Measurements from ENCODE around the gene FBH1.
"Not testable (repeated sequence)": the region's sequence is repeated elsewhere in the genome, so short reads cannot be mapped to it uniquely, and the experiment has no call there.

The FBH1 gene

DNA sequence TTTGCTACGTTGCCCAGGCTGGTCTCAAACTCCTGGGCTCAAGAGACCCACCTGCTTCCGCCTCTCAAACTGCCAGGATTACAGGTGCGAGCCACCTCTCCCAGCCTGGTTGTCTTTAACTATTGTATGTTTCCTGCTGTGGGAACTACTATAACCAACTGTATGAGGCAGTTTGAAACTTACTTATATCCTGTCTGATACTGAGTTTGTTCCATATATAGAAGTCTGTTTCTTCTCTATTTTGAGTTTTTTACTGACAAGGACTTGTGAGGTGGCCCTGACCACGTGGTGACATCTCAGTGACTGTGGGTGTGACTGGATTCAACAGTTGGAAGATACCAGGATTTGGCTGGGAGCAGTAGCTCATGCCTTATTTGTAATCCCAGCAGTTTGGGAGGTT, 14.2 kb downstream of the FBH1 start:
- no peak for DNase-seq (ENCODE audit: low read depth)

DNA sequence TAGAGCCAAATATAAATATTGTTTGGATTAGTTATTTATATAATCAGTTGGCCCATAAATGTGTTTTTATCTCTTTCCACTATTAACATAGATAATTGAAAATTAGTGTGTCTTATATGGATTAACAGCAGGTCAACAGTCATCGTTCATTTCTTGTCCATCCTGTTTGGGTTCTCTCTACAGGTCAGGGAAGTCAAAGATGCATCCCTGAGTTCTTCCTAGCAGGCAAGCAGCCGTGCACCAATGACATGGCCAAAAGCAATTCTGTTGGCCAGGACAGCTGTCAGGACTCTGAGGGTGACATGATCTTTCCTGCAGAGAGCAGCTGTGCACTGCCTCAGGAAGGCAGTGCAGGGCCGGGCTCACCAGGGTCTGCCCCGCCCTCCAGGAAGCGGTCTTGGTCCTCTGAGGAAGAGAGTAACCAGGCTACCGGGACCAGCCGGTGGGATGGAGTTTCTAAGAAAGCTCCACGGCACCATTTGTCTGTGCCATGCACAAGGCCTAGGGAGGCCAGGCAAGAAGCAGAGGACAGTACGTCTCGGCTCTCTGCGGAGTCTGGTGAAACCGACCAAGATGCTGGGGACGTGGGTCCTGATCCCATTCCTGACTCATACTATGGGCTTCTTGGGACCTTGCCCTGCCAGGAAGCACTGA, 15.9 kb downstream of the FBH1 start:
- DNase-seq (ENCODE audit: low read depth), result no peak

DNA sequence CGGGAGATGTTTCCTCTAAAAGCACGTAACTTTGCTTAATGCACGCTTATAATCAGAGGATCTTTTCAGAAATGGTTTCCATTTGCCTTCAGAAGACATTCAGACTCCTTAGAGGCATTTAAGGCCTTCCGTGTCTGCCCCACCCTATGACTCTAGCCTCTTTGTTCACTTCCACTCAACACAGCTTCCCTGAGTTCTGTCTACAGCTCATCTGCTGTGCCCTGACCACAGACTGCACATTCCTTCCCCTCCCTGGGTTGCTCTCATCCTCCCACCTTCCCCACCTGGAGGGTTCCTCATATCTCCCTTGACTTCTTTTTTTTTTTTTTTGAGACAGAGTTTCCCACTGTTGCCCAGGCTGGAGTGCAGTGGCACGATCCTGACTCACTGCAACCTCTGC, 16.6 kb downstream of the FBH1 start:
- no peak for DNase-seq (ENCODE audit: low read depth)

DNA sequence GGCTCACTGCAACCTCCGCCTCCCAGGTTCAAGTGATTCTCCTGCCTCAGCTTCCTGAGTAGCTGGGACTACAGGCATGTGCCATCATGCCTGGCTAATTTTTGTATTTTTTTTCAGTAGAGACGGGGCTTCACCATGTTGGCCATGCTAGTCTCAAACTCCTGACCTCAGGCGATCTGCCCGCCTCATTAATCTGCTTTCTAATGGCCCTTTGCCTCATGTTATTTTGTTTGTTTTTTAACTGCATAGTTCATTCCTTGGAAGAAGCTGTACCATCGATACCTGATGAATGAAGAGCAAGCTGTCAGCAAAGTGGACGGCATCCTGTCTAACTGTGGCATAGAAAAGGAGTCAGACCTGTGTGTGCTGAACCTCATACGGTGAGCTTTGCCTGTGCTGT, 18.6 kb downstream of the FBH1 start:
- not testable (repeated sequence) for DNase-seq (ENCODE audit: low read depth)

- no peak for DNase-seq (ENCODE audit: low read depth)
Measured at GRCh38 chr10:5910323-5911100, 20.5 kb downstream of the FBH1 start.

- no peak for DNase-seq (ENCODE audit: low read depth)
Measured at GRCh38 chr10:5911670-5912069, 21.6 kb downstream of the FBH1 start.

GRCh38 chr10:5913736-5914135, 23.7 kb downstream of the FBH1 start:
- DNase-seq (ENCODE audit: low read depth), result no peak

GRCh38 chr10:5915451-5915850, 25.4 kb downstream of the FBH1 start:
- DNase-seq (ENCODE audit: low read depth), result no peak

DNA sequence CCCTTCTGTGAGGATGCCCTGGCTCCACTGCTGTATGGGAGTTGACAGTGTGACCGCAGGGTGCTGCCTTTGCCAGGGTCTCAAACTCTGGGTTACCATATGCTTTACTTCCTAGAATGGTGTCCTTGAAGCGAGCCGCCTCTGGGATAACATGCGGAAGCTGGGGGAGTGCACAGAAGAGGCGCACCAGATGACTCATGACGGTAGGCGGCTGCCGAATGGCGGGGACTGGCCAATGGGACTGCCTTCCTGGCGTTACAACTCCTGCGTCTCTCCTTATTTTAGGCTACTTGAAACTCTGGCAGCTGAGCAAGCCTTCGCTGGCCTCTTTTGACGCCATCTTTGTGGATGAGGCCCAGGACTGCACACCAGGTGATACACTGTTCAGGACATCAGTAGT, 27.3 kb downstream of the FBH1 start:
- no peak for DNase-seq (ENCODE audit: low read depth)

DNA sequence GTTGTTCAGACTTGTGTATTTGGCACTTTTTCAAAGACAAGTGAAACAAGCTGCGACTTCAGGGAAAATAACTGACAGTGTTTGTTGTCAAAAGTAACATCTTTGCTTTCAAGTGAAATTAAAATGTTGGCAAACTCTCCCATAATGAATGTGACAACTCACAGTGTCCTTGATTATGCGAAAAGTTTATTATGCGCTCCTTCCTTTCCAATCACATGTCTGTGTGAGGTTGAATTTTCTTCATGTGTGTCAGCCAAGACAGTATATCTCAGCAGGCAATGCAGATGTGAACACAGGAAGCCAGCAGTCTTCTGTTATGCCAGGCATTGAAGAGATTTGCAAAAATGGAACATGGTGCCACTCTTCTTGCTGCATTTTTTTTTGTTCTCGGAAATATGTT, 28.7 kb downstream of the FBH1 start:
- DNase-seq (ENCODE audit: low read depth), result no peak

DNA sequence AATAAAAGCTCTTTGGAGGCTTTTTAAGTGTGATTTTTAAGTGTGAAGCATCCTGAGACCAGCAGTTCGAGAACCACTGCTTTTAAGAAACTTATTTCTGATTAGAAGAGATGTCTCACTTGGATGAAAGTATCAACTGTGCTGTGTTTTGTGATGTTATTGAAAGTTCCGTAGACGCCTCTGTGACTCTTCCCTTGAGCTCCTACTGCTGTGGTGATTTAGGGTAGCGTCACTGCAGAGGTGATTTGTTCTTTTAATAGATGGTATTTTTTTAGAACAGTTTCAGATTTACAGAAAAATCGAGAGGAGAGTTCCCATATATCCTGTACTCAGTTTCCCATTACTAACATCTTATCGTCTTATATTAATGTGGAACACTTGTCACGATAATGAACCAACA, 29.5 kb downstream of the FBH1 start:
- no peak for DNase-seq (ENCODE audit: low read depth)

DNA sequence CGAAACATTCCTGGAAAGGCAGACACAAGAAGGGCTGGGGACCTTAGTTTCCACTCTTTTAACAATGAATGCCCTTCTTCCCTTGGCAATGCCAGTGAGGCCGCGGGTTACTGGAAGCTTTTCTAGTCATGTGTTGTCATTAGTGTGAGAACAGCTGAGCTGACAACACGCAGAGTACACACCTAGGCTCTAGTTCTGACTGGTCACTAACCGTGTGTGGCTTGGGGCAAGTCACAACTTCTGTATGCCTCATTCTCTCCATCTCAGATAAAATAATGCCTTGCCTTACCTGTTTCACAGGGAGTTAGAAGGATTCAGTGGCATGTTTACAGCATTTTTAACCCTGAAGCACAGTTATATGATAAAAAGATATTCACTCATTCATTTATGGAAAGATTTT, 31.7 kb downstream of the FBH1 start:
- DNase-seq (ENCODE audit: low read depth), result no peak

DNA sequence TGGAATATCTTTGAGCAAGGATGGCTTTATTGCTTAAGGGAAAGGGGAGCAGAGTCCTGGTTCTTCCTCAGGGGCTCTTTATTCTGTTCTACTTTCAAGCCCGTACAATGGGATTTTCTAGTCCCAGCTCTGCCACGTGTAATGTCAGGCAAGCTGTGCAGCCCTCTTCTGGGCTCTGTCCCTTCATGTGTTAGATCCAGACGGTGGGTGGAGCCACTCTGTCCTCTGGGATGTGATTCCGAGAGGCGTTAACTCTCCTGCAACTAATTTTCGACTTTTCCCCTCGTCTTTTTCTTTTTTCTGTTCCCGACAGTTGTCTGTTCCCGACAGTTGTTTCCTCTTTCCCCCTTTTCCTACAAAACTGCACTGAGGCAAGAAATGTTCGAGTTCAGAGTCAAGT, 34.8 kb downstream of the FBH1 start:
- no peak for DNase-seq (ENCODE audit: low read depth)

DNA sequence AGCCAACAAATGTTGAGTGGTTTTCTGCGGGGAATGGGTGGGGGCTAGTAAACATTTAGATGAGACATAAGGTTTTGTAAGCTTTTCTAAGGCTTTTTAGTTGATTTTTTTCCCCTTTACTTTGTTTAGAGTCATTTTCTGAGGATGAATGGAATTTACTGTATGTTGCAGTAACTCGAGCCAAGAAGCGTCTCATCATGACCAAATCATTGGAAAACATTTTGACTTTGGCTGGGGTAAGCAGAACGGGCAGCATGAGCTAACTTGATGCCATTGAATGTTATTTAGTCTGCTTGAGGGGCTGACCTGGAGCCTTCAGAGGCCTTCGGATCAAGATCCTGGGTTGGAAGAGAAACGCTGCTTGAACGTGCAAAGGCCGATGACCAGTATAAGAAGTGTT, 37.3 kb downstream of the FBH1 start:
- DNase-seq (ENCODE audit: low read depth), result no peak

DNA sequence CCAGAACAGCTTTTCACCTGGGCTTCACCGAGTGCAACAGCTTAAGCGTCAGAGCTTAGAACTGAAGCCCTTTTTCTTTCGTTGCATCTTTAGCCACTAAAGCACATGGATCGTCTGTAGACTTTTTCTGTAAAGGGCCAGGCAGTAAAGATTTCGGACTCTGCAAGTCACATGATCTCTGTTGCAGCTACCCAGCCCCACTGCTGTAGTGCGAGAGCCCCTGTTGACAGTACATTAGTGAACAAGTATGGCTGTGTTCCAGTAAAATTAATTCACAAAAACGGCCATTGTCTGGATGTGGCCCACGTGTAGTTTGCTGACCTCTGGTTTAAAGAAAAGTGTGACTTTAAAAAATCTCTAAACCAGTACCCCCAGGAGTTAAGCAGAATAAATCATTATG, 39.4 kb downstream of the FBH1 start:
- DNase-seq (ENCODE audit: low read depth), result no peak

DNA sequence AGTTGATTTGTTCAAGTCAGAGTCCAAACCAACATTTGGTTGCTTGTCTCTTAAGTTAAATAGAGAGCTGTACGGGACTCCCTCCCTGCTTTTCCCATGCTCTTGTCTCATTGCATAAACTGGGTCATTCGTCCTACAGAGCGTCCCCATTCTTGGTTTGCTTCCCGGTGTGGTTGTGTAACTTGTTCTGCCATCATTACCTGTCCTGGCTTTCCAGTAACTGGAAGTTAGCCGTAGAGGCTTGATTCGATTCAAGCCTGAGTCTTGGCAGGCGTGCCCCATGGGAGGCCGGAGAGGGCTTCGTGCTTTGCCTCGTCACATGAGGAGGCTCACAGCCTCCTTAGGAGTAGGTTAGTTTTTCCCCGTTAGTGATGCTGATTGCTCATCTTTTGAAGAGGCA, 40.2 kb downstream of the FBH1 start:
- DNase-seq (ENCODE audit: low read depth), result no peak

DNA sequence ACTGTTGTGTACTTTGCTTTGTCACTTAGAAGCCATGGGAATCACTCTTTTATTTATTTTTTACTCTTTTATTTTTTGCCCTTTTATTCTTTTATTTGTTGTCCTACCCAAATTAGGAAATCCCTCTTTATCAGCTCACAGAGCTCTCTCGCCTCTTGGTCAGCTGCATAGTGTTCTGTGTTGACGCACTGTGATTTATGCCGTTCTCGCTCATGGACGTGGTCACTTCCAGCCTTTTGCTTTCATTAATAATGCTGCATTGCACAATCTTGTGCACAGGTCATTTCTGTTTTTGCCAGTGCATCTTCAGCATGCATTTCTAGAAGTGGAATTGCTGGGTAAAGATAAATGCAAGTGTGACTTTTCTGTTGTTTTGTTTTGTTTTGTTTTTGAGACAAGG, 42.3 kb downstream of the FBH1 start:
- DNase-seq (ENCODE audit: low read depth), result no peak

DNA sequence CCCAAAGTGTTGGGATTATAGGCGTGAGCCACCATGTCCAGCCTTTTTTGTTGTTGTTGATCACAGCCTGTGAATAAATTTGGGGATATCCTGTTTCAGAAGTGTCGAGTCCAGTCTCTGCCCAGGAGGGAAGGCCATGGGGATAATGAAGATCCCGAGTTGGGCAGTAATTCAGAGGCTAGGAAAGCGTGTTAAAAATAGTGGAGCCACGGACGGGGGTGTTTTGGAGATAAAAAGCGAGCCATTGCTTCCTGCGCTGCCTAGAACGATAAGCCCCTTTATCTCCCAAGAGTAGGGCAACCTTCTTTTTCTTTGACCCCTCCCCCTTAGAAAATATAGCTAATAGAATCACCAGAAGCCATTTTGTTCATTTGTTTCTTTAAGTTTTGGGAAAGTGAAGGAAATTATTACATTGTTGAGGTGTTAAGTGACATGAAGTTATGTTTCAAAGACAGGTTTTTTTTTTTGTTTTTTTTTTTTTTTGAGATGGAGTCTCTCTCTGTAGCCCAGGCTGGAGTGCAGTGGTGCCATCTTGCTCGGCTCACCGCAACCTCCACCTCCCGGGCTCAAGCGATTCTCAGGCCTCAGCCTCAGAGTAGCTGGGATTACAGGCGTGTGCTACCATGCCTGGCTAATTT, 44.0 kb downstream of the FBH1 start:
- no peak for DNase-seq (ENCODE audit: low read depth)

GRCh38 chr10:5935628-5936027, 45.6 kb downstream of the FBH1 start:
- DNase-seq (ENCODE audit: low read depth), result no peak

GRCh38 chr10:5937016-5937415, 47.0 kb downstream of the FBH1 start:
- DNase-seq (ENCODE audit: low read depth), result no peak

- no peak for DNase-seq (ENCODE audit: low read depth)
Measured at GRCh38 chr10:5938291-5938690, 48.2 kb downstream of the FBH1 start.

DNA sequence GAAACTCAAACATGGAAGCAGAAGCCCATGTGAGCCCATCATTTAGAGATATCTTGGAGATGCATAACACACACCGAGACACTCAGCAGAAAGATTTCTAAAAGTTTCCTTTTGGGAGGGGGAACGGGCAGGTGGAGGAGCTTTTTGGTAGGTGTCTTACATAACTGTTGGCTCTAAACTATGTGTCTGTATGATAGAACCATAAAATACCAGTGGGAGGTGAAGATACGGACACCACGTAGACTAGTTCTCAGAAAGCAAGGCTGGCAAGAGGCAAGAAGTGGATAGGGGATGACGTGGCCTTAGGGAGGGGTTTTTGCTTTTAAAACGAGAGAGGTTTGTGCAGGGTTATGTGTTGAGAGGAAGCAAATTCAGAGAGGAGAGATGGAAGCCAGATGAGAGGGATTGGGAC, 50.8 kb downstream of the FBH1 start:
- no peak for DNase-seq (ENCODE audit: low read depth)

- DNase-seq (ENCODE audit: low read depth), result no peak
Measured at GRCh38 chr10:5941579-5941978, 51.5 kb downstream of the FBH1 start.

DNA sequence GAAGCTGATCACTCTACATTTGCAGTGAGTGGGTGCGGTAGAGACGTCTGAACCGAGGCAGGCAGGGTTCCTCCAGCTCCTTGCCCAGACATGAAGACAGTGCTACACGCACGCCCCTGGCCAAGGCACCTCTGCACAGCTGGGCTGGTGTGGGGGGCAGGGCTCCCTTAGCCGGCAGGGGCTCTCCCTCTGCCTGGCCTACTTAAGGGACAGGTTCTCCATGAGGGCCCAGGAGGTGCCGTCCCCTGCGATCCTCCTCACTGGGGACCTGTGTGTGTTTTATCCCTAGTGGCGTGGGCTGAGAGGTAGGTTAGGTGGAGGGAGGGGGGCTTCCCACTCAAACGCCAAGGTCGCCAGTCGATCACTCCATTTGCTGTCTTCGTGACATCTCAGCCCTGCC, 52.0 kb downstream of the FBH1 start:
- no peak for DNase-seq (ENCODE audit: low read depth)

All from stimulated activated CD8-positive, alpha-beta memory T cell treated with anti-CD3 and anti-CD28 coated beads, Interleukin-7, amount 100 ng/mL, for 24 hours (primary cell).